HEK293 (cell line): ENCODE measurements around the gene HRAS.

ENCODE experiments used
- CTCF ChIA-PET: fragments of 350-600 bp; formaldehyde crosslinking; extraction: SDS; loops from one replicate; lab custom pipeline; 2021; ENCODE audit warnings: antibody characterized with exemption; lab: Yijun Ruan, JAX
- POLR2A ChIA-PET: fragments of 300-600 bp; formaldehyde crosslinking; extraction: SDS; loops from one replicate; lab custom pipeline; 2020; ENCODE audit warnings: antibody characterized with exemption, inconsistent platforms; lab: Yijun Ruan, JAX
- H3K27ac ChIP-seq: fragments of 200-500 bp; sonication (Bioruptor generic); 2 replicates; pipeline ENCODE4 v1.5.1; 2014; ENCODE audit warnings: low read depth, low read length, control low read depth, inconsistent platforms; ENCODE audit errors: extremely low read depth
- H3K36me3 ChIP-seq, 2 experiments: fragments of 200-500 bp in 1 of 2; sonication (Bioruptor generic) in 1 of 2; 1 replicate in 1 of 2; 2 replicates in 1 of 2; pipeline ENCODE4 v1.5.1; 2014 to 2017; ENCODE audit warnings: inconsistent platforms in 2 of 2, low read length in 2 of 2; ENCODE audit not compliant: control insufficient read depth in 2 of 2, insufficient read depth in 1 of 2
- H3K4me1 ChIP-seq: fragments of 200-500 bp; sonication (Bioruptor generic); 2 replicates; pipeline ENCODE4 v1.5.1; 2014; ENCODE audit warnings: mild to moderate bottlenecking, low read length, inconsistent platforms; ENCODE audit not compliant: control insufficient read depth, insufficient read depth
- H3K4me3 ChIP-seq: 2 replicates; pipeline ENCODE4 v1.5.1; 2011; ENCODE audit warnings: low read depth, mild to moderate bottlenecking, control low read depth, low read length, moderate library complexity
- H3K9me3 ChIP-seq: fragments of 200-500 bp; sonication (Bioruptor generic); 2 replicates; pipeline ENCODE4 v1.5.1; 2014; ENCODE audit warnings: low read depth, low read length, inconsistent platforms; ENCODE audit not compliant: control insufficient read depth, insufficient read depth
- EGR2 ChIP-seq: fragments of 450-650 bp; formaldehyde crosslinking; IDR thresholded peaks from 2 replicates; pipeline ENCODE4 v1.5.1; 2016; ENCODE audit warnings: low read depth, missing biosample characterization, missing genetic modification characterization
- GLIS2 ChIP-seq: fragments of 450-650 bp; formaldehyde crosslinking; IDR thresholded peaks from 2 replicates; pipeline ENCODE4 v1.5.1; 2016; ENCODE audit warnings: missing biosample characterization, missing genetic modification characterization
- KLF1 ChIP-seq: fragments of 450-650 bp; formaldehyde crosslinking; IDR thresholded peaks from 2 replicates; pipeline ENCODE4 v1.5.1; 2016; ENCODE audit warnings: missing biosample characterization, missing genetic modification characterization
- KLF8 ChIP-seq: fragments of 450-650 bp; formaldehyde crosslinking; IDR thresholded peaks from 2 replicates; pipeline ENCODE4 v1.5.1; 2016; ENCODE audit warnings: missing biosample characterization, missing genetic modification characterization
- KLF9 ChIP-seq: fragments of 450-650 bp; formaldehyde crosslinking; IDR thresholded peaks from 2 replicates; pipeline ENCODE4 v1.5.1; 2016; ENCODE audit warnings: missing biosample characterization, missing genetic modification characterization, low read depth
- SP2 ChIP-seq: fragments of 450-650 bp; formaldehyde crosslinking; IDR thresholded peaks from 2 replicates; pipeline ENCODE4 v1.5.1; 2016; ENCODE audit warnings: missing biosample characterization, missing genetic modification characterization
- SP7 ChIP-seq: fragments of 450-650 bp; formaldehyde crosslinking; IDR thresholded peaks from 2 replicates; pipeline ENCODE4 v1.5.1; 2016; ENCODE audit warnings: missing biosample characterization, missing genetic modification characterization
- TCF7L2 ChIP-seq: IDR thresholded peaks from 2 replicates; pipeline ENCODE4 v1.6.1; 2011; ENCODE audit warnings: low read depth, mild to moderate bottlenecking, inconsistent platforms, low read length, moderate library complexity, borderline replicate concordance
- ZBTB1 ChIP-seq: fragments of 450-650 bp; formaldehyde crosslinking; IDR thresholded peaks from 2 replicates; pipeline ENCODE4 v1.5.1; 2016; ENCODE audit warnings: missing biosample characterization, missing genetic modification characterization
- ZBTB20 ChIP-seq: fragments of 450-650 bp; formaldehyde crosslinking; IDR thresholded peaks from 2 replicates; pipeline ENCODE4 v1.5.1; 2016; ENCODE audit warnings: missing biosample characterization, missing genetic modification characterization
- ZBTB8A ChIP-seq: fragments of 450-650 bp; formaldehyde crosslinking; IDR thresholded peaks from 2 replicates; pipeline ENCODE4 v1.5.1; 2016; ENCODE audit warnings: missing biosample characterization, missing genetic modification characterization
- ZFHX2 ChIP-seq: fragments of 450-650 bp; formaldehyde crosslinking; conservative IDR thresholded peaks from 2 replicates; pipeline ENCODE4 v1.5.1; 2016; ENCODE audit warnings: missing biosample characterization, missing genetic modification characterization
- ZFP69B ChIP-seq: fragments of 450-650 bp; formaldehyde crosslinking; IDR thresholded peaks from 2 replicates; pipeline ENCODE4 v1.5.1; 2016; ENCODE audit warnings: missing biosample characterization, missing genetic modification characterization
- ZNF274 ChIP-seq, 2 experiments: fragments of 200-500 bp in 1 of 2; fragments of 450-650 bp in 1 of 2; sonication (Bioruptor generic) in 1 of 2; formaldehyde crosslinking in 1 of 2; IDR thresholded peaks; 2 replicates each; pipeline versions ENCODE4 v1.5.1 to v1.6.1; 2014 to 2016; ENCODE audit warnings: borderline replicate concordance in 1 of 2, inconsistent platforms in 1 of 2, low read length in 1 of 2, missing biosample characterization in 1 of 2, missing genetic modification characterization in 1 of 2
- ZNF335 ChIP-seq: fragments of 450-650 bp; formaldehyde crosslinking; conservative IDR thresholded peaks from 2 replicates; pipeline ENCODE4 v1.5.1; 2016; ENCODE audit warnings: missing biosample characterization, missing genetic modification characterization
- ZNF561 ChIP-seq: fragments of 450-650 bp; IDR thresholded peaks from 2 replicates; pipeline ENCODE4 v1.5.1; 2018; ENCODE audit warnings: missing biosample characterization, missing genetic modification characterization, borderline replicate concordance
- ZNF600 ChIP-seq: fragments of 450-650 bp; formaldehyde crosslinking; IDR thresholded peaks from 2 replicates; pipeline ENCODE4 v1.5.1; 2016; ENCODE audit warnings: missing biosample characterization, missing genetic modification characterization
- TF ChIP-seq, protein P1 (sequence below): fragments of 450-650 bp; formaldehyde crosslinking; optimal IDR thresholded peaks from 2 replicates; pipeline ENCODE3; 2016; ENCODE audit warnings: missing biosample characterization, mild to moderate bottlenecking, missing genetic modification characterization
- TF ChIP-seq, protein P2 (sequence below): fragments of 450-650 bp; formaldehyde crosslinking; IDR thresholded peaks from 2 replicates; pipeline ENCODE4 v1.5.1; 2016; ENCODE audit warnings: missing biosample characterization, missing genetic modification characterization
- TF ChIP-seq, protein P3 (sequence below): fragments of 450-650 bp; formaldehyde crosslinking; IDR thresholded peaks from 2 replicates; pipeline ENCODE4 v1.5.1; 2016; ENCODE audit warnings: missing biosample characterization, missing genetic modification characterization
- TF ChIP-seq, protein P4 (sequence below): fragments of 450-650 bp; formaldehyde crosslinking; IDR thresholded peaks from 2 replicates; pipeline ENCODE4 v1.5.1; 2016; ENCODE audit warnings: missing biosample characterization, missing genetic modification characterization
- TF ChIP-seq, protein P5 (sequence below): fragments of 450-650 bp; formaldehyde crosslinking; IDR thresholded peaks from 2 replicates; pipeline ENCODE4 v1.5.1; 2017; ENCODE audit warnings: missing biosample characterization, missing genetic modification characterization
- TF ChIP-seq, protein P6 (sequence below): fragments of 450-650 bp; formaldehyde crosslinking; IDR thresholded peaks from 2 replicates; pipeline ENCODE4 v1.5.1; 2017; ENCODE audit warnings: missing biosample characterization, mild to moderate bottlenecking, missing genetic modification characterization, moderate library complexity

The HRAS gene

DNA sequence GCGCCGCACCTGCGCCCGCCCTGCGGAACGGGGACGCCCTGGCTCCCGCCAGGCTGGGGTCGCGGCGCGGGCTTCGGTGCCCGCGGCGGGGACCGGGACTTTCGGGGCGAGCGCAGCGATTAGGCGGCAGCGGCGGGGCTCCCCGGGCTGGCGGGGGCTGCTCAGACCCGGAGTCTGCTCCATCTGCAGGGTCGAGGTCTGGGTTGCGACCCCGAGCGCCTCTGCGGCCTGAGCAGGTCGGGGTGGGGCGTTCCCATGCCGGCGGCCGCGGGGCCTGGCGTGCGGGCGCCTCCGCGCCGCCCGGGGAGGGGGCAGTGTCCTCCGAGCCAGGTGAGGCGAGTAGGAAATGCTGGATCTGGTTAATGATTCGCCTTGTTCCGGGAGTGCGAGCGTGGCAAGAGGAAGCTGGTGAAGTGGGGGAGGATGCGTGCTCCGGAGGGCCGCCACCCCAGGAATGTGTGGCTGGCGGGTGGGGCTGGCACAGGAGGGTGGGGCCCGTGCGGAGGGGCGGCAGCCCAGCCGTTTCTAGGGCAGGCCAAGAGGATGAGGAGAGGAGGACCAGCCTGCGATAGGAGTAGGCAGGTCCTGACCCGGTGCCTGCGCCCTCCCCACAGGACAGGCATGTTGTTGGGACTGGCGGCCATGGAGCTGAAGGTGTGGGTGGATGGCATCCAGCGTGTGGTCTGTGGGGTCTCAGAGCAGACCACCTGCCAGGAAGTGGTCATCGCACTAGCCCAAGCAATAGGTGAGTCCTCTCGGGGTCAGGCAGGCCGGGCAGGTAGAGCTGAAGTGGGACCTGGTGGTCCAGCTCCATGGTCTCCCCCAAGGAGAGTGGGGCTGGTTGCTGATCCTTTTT lies 26.0 kb upstream of the HRAS start:
- Histone ChIP-seq H3K4me3 (peak overlapping the region; percentile 77), H3K36me3 (peaks cover 0 to 26% of the 10 kb centered on the region in 2 experiments; a peak in 1 of 3 replicates), H3K27ac (peak overlapping the region; percentile 32; the same call in 1 of the 2 replicates), H3K9me3 (no peaks in the 10 kb centered on the region), H3K4me1 (no peaks in the 10 kb centered on the region)
- POLR2A ChIA-PET = interaction anchor here (1.2 to 1.6 kb wide), 3 partner anchors 10 to 14 kb away, joined by 3 to 13 read pairs (median 4); partner anchors contain the start of gene PHRF1
- CTCF ChIA-PET = interaction anchor here (0.9 kb wide), 1 partner anchor 162 kb away, joined by 3 read pairs; no protein-coding TSS in a partner anchor
- TF ChIP-seq GLIS2 (tag by site-specific recombination) (peak; percentile 26), ZFP69B (tag by site-specific recombination) (peak; percentile 46; the same call in 1 of the 2 replicates), KLF8 (tag by site-specific recombination) (peak; percentile 17; the same call in 1 of the 2 replicates), ZBTB1 (no peak), ZNF335 (tag by site-specific recombination) (peak; percentile 59), ZNF274 (IDR thresholded peaks at IDR 0.05; ENCODE audit: low read length) (no peak), ZNF274 (tag by site-specific recombination; IDR thresholded peaks at IDR 0.05; ENCODE audit: borderline replicate concordance) (no peak), ZBTB20 (tag by site-specific recombination) (peak; percentile 18; the same call in 1 of the 2 replicates), ZNF600 (tag by site-specific recombination) (0 out of 2 replicates have a peak, but pooled peaks have one; percentile 21), KLF1 (tag by site-specific recombination) (peak; percentile 96), TCF7L2 (no peak), ZNF561 (tag by site-specific recombination) (peak; percentile 44; the same call in 1 of the 2 replicates), ZBTB8A (tag by site-specific recombination) (peak; percentile 63), SP2 (tag by site-specific recombination) (peak; percentile 69), EGR2 (tag by site-specific recombination) (peak; percentile 6; the same call in 1 of the 2 replicates), KLF9 (tag by site-specific recombination) (no peak), ZFHX2 (tag by site-specific recombination) (0 out of 2 replicates have a peak, but pooled peaks have one; percentile 22), SP7 (tag by site-specific recombination) (no peak)
- TF ChIP-seq, protein P1, sequence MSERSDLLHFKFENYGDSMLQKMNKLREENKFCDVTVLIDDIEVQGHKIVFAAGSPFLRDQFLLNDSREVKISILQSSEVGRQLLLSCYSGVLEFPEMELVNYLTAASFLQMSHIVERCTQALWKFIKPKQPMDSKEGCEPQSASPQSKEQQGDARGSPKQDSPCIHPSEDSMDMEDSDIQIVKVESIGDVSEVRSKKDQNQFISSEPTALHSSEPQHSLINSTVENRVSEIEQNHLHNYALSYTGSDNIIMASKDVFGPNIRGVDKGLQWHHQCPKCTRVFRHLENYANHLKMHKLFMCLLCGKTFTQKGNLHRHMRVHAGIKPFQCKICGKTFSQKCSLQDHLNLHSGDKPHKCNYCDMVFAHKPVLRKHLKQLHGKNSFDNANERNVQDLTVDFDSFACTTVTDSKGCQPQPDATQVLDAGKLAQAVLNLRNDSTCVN (tag by site-specific recombination) = peak; percentile 44
- TF ChIP-seq, protein P2, sequence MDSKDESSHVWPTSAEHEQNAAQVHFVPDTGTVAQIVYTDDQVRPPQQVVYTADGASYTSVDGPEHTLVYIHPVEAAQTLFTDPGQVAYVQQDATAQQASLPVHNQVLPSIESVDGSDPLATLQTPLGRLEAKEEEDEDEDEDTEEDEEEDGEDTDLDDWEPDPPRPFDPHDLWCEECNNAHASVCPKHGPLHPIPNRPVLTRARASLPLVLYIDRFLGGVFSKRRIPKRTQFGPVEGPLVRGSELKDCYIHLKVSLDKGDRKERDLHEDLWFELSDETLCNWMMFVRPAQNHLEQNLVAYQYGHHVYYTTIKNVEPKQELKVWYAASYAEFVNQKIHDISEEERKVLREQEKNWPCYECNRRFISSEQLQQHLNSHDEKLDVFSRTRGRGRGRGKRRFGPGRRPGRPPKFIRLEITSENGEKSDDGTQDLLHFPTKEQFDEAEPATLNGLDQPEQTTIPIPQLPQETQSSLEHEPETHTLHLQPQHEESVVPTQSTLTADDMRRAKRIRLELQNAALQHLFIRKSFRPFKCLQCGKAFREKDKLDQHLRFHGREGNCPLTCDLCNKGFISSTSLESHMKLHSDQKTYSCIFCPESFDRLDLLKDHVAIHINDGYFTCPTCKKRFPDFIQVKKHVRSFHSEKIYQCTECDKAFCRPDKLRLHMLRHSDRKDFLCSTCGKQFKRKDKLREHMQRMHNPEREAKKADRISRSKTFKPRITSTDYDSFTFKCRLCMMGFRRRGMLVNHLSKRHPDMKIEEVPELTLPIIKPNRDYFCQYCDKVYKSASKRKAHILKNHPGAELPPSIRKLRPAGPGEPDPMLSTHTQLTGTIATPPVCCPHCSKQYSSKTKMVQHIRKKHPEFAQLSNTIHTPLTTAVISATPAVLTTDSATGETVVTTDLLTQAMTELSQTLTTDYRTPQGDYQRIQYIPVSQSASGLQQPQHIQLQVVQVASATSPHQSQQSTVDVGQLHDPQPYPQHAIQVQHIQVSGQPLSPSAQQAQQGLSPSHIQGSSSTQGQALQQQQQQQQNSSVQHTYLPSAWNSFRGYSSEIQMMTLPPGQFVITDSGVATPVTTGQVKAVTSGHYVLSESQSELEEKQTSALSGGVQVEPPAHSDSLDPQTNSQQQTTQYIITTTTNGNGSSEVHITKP (tag by site-specific recombination) = peak; percentile 29; the same call in 1 of the 2 replicates
- TF ChIP-seq, protein P3, sequence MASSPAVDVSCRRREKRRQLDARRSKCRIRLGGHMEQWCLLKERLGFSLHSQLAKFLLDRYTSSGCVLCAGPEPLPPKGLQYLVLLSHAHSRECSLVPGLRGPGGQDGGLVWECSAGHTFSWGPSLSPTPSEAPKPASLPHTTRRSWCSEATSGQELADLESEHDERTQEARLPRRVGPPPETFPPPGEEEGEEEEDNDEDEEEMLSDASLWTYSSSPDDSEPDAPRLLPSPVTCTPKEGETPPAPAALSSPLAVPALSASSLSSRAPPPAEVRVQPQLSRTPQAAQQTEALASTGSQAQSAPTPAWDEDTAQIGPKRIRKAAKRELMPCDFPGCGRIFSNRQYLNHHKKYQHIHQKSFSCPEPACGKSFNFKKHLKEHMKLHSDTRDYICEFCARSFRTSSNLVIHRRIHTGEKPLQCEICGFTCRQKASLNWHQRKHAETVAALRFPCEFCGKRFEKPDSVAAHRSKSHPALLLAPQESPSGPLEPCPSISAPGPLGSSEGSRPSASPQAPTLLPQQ = 0 out of 2 replicates have a peak, but pooled peaks have one; percentile 31
- TF ChIP-seq, protein P4, sequence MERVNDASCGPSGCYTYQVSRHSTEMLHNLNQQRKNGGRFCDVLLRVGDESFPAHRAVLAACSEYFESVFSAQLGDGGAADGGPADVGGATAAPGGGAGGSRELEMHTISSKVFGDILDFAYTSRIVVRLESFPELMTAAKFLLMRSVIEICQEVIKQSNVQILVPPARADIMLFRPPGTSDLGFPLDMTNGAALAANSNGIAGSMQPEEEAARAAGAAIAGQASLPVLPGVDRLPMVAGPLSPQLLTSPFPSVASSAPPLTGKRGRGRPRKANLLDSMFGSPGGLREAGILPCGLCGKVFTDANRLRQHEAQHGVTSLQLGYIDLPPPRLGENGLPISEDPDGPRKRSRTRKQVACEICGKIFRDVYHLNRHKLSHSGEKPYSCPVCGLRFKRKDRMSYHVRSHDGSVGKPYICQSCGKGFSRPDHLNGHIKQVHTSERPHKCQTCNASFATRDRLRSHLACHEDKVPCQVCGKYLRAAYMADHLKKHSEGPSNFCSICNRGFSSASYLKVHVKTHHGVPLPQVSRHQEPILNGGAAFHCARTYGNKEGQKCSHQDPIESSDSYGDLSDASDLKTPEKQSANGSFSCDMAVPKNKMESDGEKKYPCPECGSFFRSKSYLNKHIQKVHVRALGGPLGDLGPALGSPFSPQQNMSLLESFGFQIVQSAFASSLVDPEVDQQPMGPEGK = 0 out of 2 replicates have a peak, but pooled peaks have one; percentile 31
- TF ChIP-seq, protein P5, sequence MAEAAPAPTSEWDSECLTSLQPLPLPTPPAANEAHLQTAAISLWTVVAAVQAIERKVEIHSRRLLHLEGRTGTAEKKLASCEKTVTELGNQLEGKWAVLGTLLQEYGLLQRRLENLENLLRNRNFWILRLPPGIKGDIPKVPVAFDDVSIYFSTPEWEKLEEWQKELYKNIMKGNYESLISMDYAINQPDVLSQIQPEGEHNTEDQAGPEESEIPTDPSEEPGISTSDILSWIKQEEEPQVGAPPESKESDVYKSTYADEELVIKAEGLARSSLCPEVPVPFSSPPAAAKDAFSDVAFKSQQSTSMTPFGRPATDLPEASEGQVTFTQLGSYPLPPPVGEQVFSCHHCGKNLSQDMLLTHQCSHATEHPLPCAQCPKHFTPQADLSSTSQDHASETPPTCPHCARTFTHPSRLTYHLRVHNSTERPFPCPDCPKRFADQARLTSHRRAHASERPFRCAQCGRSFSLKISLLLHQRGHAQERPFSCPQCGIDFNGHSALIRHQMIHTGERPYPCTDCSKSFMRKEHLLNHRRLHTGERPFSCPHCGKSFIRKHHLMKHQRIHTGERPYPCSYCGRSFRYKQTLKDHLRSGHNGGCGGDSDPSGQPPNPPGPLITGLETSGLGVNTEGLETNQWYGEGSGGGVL = peak; percentile 27; the same call in 1 of the 2 replicates
- TF ChIP-seq, protein P6, sequence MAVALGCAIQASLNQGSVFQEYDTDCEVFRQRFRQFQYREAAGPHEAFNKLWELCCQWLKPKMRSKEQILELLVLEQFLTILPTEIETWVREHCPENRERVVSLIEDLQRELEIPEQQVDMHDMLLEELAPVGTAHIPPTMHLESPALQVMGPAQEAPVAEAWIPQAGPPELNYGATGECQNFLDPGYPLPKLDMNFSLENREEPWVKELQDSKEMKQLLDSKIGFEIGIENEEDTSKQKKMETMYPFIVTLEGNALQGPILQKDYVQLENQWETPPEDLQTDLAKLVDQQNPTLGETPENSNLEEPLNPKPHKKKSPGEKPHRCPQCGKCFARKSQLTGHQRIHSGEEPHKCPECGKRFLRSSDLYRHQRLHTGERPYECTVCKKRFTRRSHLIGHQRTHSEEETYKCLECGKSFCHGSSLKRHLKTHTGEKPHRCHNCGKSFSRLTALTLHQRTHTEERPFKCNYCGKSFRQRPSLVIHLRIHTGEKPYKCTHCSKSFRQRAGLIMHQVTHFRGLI (tag by site-specific recombination) = peak; percentile 23; the same call in 1 of the 2 replicates
